Neural crest cell (in vitro differentiated cells): ENCODE results near the gene CREG1. TPM values are rescaled to one million over a fixed set of nuclear protein-coding genes. Genes with fewer than 3 reads are reported as not detected.
A peak's percentile ranks its signal among the peaks of the same experiment; 100 is the strongest.
"Not testable (repeated sequence)": the region's sequence is repeated elsewhere in the genome, so short reads cannot be mapped to it uniquely, and the experiment has no call there.

Experiments
- DNase-seq: peaks from one replicate; pipeline ENCODE4 v3.0.0; 2021; ENCODE audit warnings: low read depth, mixed read lengths, low spot score
- H3K27ac Mint-ChIP-seq: one replicate; pipeline ENCODE4 v1.8.0; 2021; ENCODE audit warnings: mild to moderate bottlenecking, mixed read lengths; ENCODE audit not compliant: unreplicated experiment
- H3K27me3 Mint-ChIP-seq: 2 replicates; pipeline ENCODE4 v1.8.0; 2021; ENCODE audit warnings: low read depth, mild to moderate bottlenecking, mixed read lengths
- H3K36me3 Mint-ChIP-seq: 2 replicates; pipeline ENCODE4 v1.8.0; 2021; ENCODE audit warnings: low read depth, mild to moderate bottlenecking, mixed read lengths
- H3K4me1 Mint-ChIP-seq: 2 replicates; pipeline ENCODE4 v1.8.0; 2021; ENCODE audit warnings: mixed read lengths
- H3K4me3 Mint-ChIP-seq: one replicate; pipeline ENCODE4 v1.8.0; 2021; ENCODE audit warnings: mild to moderate bottlenecking, mixed read lengths
- H3K9me3 Mint-ChIP-seq: 2 replicates; pipeline ENCODE4 v1.8.0; 2021; ENCODE audit warnings: mixed read lengths
- total RNA-seq: library from RNA; stranded (reverse); gene quantifications from 2 replicates; pipeline ENCODE4 v1.2.1, GENCODE V29; 2021
- TF ChIP-seq, protein P1 (sequence below): fragments of 200-600 bp; sonication (generic); conservative IDR thresholded peaks from 2 replicates; pipeline ENCODE4 v1.5.0; 2021; ENCODE audit warnings: antibody characterized with exemption, mild to moderate bottlenecking

CREG1 gene
- total RNA-seq, 1 donor from 2014 or later: 24.1 TPM

DNA sequence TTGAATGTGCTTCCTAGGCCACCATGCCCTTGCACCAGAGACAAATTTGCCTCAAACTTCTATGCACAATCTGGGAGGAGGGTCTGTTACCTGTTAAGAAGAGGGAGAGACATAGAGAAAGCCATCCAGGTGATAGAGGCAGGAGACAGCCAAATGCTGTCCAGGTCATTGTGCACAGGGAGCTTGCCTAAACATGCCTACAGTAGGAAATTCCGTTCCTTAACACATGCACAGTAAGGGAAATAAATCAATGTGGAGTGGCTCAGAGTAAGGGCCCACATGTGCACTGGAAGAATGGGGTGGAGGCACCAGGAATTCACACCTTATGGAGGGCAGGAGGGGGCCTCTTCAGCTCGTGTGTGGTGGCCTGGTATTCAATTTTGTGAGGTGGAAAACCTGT is 19.5 kb upstream of the CREG1 start:
- H3K9me3 Mint-ChIP-seq: peaks cover 2% of the 10 kb centered on the region
- H3K4me1 Mint-ChIP-seq: no peaks in the 10 kb centered on the region
- no peak overlapping the region for H3K27ac Mint-ChIP-seq
- no peaks in the 10 kb centered on the region for H3K36me3 Mint-ChIP-seq
- peaks cover 2% of the 10 kb centered on the region for H3K27me3 Mint-ChIP-seq
- DNase-seq: no peak
- TF ChIP-seq, protein P1, sequence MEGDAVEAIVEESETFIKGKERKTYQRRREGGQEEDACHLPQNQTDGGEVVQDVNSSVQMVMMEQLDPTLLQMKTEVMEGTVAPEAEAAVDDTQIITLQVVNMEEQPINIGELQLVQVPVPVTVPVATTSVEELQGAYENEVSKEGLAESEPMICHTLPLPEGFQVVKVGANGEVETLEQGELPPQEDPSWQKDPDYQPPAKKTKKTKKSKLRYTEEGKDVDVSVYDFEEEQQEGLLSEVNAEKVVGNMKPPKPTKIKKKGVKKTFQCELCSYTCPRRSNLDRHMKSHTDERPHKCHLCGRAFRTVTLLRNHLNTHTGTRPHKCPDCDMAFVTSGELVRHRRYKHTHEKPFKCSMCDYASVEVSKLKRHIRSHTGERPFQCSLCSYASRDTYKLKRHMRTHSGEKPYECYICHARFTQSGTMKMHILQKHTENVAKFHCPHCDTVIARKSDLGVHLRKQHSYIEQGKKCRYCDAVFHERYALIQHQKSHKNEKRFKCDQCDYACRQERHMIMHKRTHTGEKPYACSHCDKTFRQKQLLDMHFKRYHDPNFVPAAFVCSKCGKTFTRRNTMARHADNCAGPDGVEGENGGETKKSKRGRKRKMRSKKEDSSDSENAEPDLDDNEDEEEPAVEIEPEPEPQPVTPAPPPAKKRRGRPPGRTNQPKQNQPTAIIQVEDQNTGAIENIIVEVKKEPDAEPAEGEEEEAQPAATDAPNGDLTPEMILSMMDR: no peak
- no peak overlapping the region for H3K4me3 Mint-ChIP-seq

DNA sequence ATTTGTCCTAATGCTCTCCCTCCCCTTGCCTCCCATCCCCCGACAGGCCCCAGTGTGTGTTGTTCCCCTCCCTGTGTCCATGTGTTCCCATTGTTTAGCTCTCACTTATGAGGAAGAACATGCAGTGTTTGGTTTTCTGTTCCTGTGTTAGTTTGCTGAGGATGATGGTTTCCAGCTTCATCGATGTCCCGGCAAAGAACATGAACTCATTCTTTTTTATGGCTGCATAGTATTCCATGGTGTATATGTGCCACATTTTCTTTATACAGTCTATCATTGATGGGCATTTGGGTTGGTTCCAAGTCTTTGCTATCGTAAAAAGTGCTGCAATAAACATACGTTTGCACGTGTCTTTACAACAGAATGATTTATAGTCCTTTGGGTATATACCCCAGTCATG is 17.1 kb upstream of the CREG1 start:
- H3K36me3 Mint-ChIP-seq, H3K4me3 Mint-ChIP-seq, H3K27ac Mint-ChIP-seq, H3K27me3 Mint-ChIP-seq, H3K9me3 Mint-ChIP-seq, DNase-seq: not testable (repeated sequence)
- H3K4me1 Mint-ChIP-seq: peaks cover 18% of the 10 kb centered on the region

DNA sequence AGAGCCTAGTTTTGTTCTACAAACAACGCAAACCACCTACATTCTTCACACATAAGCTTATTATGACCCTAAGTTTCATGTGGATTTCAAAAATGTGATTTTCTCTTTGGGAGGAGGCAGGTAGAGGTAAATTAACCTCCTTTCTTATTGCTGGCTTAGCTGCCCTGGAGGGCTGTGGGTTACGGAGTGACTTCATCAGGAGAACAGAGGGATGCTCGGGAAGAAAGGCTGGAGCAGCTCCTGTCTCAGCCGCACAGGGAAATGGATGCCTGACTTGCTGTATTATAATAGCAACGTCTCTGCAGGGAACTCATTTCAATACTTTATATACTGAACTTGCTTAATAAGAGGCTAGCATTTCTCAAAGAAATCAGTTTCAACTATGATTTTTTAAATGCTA is 14.1 kb upstream of the CREG1 start:
- H3K27ac Mint-ChIP-seq: no peak overlapping the region
- no peaks in the 10 kb centered on the region for H3K27me3 Mint-ChIP-seq
- TF ChIP-seq, protein P1: no peak
- H3K4me1 Mint-ChIP-seq: peaks cover 18% of the 10 kb centered on the region
- no peak overlapping the region for H3K4me3 Mint-ChIP-seq
- no peaks in the 10 kb centered on the region for H3K9me3 Mint-ChIP-seq
- DNase-seq: no peak
- H3K36me3 Mint-ChIP-seq: no peaks in the 10 kb centered on the region

DNA sequence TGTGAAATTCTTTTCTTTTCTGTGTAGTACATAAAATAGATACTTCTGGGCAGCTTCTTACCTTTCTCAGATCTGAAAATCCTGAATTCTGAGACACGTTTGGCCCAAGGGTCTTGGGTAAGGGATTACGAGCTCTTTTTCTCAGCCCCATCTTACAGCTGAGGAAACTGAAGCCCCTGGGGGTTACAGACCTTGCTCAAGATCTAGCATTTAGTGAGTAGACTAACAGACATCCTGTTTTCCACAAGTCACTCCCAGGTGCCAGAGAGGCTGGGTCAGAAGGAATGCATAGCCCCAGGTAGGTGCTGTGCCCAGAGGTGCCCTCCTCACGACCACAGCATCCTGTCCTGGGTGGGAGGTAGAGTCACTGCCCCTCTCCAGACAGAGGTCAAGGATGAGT is 13.2 kb upstream of the CREG1 start:
- Mint-ChIP-seq H3K36me3 (no peaks in the 10 kb centered on the region), H3K9me3 (no peaks in the 10 kb centered on the region), H3K27ac (peak overlapping the region; percentile 67), H3K4me3 (no peak overlapping the region), H3K27me3 (no peaks in the 10 kb centered on the region), H3K4me1 (peaks cover 18% of the 10 kb centered on the region)
- TF ChIP-seq, protein P1: no peak
- DNase-seq: no peak

DNA sequence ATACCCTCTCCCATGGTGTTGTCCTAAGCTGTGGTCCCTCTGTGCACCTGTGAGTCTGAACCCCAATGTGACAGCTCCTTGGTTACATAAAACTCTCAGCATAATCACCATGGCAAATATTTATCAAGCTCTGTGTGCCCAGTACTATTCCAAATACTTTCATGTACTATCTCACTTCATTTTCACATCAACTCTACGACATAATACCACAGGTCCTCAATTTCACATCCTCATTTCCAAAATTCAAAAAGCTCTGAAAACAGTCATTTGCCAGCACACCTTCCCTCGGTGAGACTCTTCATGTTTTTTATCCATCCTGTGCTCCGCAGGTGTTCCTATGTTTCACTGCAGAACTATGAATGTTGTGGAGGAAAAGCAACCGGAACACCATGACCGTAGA is 12.4 kb upstream of the CREG1 start:
- H3K27me3 Mint-ChIP-seq: no peaks in the 10 kb centered on the region
- TF ChIP-seq, protein P1: no peak
- H3K27ac Mint-ChIP-seq: no peak overlapping the region
- H3K9me3 Mint-ChIP-seq: no peaks in the 10 kb centered on the region
- no peak overlapping the region for H3K4me3 Mint-ChIP-seq
- no peak for DNase-seq
- peaks cover 18% of the 10 kb centered on the region for H3K4me1 Mint-ChIP-seq
- H3K36me3 Mint-ChIP-seq: no peaks in the 10 kb centered on the region

DNA sequence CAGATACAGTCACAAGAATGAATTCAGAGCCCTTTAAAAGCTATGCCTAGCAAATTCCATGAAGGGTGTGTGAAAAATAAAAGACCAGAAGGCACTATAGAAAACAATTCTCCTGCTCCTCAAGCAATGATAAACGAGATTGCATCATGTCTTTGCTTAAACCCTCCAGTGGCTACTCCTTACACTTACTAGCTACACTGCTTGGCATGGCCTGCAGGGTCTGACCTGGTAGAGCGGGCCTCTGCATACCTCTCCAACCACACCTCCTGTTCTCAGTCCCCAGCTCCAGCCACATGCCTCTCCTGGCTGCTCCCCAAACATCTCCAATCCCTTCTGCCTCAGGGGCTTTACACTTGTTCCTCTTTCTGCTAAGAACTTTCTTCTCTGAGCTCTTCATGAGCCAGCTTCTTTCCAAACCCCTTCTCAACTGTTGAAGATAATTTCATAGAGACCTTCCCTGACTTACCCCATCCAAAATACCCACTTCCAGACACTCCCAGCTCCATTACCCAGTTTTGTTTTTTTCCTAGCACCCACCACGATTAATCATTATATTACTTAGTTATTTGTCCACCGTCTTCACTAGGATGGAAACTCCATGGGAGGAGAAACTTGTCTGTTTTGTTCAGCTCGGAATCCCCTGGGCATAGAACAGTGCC is 11.2 kb upstream of the CREG1 start:
- Mint-ChIP-seq H3K27me3 (no peaks in the 10 kb centered on the region), H3K4me1 (peaks cover 18% of the 10 kb centered on the region), H3K27ac (peak overlapping the region; percentile 75), H3K36me3 (no peaks in the 10 kb centered on the region), H3K4me3 (no peak overlapping the region), H3K9me3 (no peaks in the 10 kb centered on the region)
- DNase-seq: no peak
- TF ChIP-seq, protein P1: no peak
